Activated CD8-positive, alpha-beta memory T cell treated with anti-CD3 and anti-CD28 coated beads, Interleukin-2, amount 10 ng/mL, durations not matched to agents 7 days and 5 days (primary cell): Measurements from ENCODE around the gene CERS6. TPM values are rescaled to one million over a fixed set of nuclear protein-coding genes. Genes with fewer than 3 reads are reported as not detected.
"Not testable (repeated sequence)": the region's sequence is repeated elsewhere in the genome, so short reads cannot be mapped to it uniquely, and the experiment has no call there.

ENCODE experiments used
- ATAC-seq: fragments of 150-1000 bp; cut with Tn5 transposase; one replicate; pipeline ENCODE4 v1.10.0; 2021; ENCODE audit warnings: moderate library complexity
- CTCF ChIA-PET: fragments of 350-600 bp; sonication (Branson Sonifier 250); formaldehyde crosslinking; loops from one replicate; lab custom pipeline; 2021; ENCODE audit warnings: antibody characterized with exemption; lab: Charles Lee
- DNase-seq: peaks from one replicate; pipeline ENCODE4 v3.0.0-alpha.2; 2020
- H3K27ac Mint-ChIP-seq: one replicate; pipeline ENCODE4 v1.8.0; 2021; ENCODE audit warnings: mild to moderate bottlenecking, mixed read lengths
- H3K27me3 Mint-ChIP-seq: one replicate; pipeline ENCODE4 v1.8.0; 2021; ENCODE audit warnings: mixed read lengths
- H3K36me3 Mint-ChIP-seq: one replicate; pipeline ENCODE4 v1.8.0; 2021; ENCODE audit warnings: mild to moderate bottlenecking, mixed read lengths
- H3K4me1 Mint-ChIP-seq: one replicate; pipeline ENCODE4 v1.8.0; 2021; ENCODE audit warnings: mixed read lengths
- H3K4me3 Mint-ChIP-seq: one replicate; pipeline ENCODE4 v1.8.0; 2021; ENCODE audit warnings: mild to moderate bottlenecking, moderate library complexity, mixed read lengths
- H3K9me3 Mint-ChIP-seq: one replicate; pipeline ENCODE4 v1.8.0; 2022; ENCODE audit warnings: low read depth, mixed read lengths
- total RNA-seq, 2 experiments: library from RNA; stranded (reverse); gene quantifications; one replicate each; pipeline ENCODE4 v1.2.3, GENCODE V29; 2021

Gene CERS6, protein sequence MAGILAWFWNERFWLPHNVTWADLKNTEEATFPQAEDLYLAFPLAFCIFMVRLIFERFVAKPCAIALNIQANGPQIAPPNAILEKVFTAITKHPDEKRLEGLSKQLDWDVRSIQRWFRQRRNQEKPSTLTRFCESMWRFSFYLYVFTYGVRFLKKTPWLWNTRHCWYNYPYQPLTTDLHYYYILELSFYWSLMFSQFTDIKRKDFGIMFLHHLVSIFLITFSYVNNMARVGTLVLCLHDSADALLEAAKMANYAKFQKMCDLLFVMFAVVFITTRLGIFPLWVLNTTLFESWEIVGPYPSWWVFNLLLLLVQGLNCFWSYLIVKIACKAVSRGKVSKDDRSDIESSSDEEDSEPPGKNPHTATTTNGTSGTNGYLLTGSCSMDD
- total RNA-seq, result 10 to 100 TPM in 1 of 2 experiments, 1 to 10 TPM in 1; 5.0 to 12.7 TPM

DNA sequence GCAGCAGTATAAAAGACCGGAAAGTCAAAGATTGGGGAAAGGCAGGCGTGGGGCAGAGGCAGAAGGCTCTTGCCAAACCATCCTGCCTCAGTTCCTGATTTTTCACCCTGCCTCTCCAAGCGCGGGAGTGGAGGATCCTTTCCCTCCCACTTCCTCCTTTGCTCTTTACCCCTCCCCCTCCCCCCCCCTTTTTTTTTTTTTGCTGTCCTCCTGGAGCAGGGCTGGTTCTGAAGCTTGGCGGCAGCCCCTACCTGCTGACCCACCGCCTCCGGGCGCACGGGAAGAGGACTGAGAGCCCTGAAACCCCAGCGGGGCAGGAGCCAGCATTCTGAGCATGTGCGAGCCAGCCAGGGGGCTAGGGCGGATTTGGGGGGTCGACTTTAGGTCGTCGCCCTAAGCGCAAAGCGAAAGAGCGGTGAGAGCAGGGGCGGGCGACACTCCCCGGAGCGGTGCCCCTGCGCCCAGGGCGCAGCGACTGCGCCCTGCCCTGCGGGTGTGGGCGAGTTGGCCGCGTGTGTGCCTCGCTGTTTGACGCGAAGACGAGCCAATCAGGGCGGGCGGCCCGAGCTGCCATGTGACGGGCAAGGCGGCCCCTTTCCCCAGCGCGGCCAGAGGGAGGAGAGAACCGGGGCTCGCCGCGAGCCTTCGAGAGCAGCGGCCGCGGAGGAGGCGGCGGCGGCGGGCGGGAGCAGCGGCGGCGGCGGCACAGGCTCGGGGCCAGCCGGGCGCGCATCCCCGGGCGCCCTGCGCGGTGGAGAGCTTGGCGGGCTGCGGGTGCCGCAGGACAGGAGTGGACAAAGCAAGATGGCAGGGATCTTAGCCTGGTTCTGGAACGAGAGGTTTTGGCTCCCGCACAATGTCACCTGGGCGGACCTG is at the start of gene CERS6:
Gene CERS6 (plus strand): TSS at position 628 of the 876 bp plus-strand sequence. CDS start 177 bp downstream, at position 805.
- Mint-ChIP-seq H3K36me3 (no peaks in the 10 kb centered on the region), H3K27me3 (peaks cover 19% of the 10 kb centered on the region), H3K27ac (peak within 1 kb of the TSS; percentile 55), H3K4me3 (peak within 1 kb of the TSS; percentile 71), H3K4me1 (peaks cover 13% of the 10 kb centered on the region), H3K9me3 (no peaks in the 10 kb centered on the region)
- peak; percentile 87 for DNase-seq
- CTCF ChIA-PET, result interaction anchor here (0.8 kb wide), 1 partner anchor 34 kb away, joined by 3 read pairs; no protein-coding TSS in a partner anchor
- ATAC-seq, result peak; percentile 95

- CTCF ChIA-PET, H3K36me3 Mint-ChIP-seq: not testable (repeated sequence)
Observed at GRCh38 chr2:168412301-168412700, 43.8 kb upstream of the CERS6 start.

GRCh38 chr2:168413101-168413500 is 43.0 kb upstream of the CERS6 start:
- H3K9me3 Mint-ChIP-seq, CTCF ChIA-PET, DNase-seq, H3K27ac Mint-ChIP-seq, H3K27me3 Mint-ChIP-seq, ATAC-seq, H3K36me3 Mint-ChIP-seq, H3K4me3 Mint-ChIP-seq, H3K4me1 Mint-ChIP-seq: not testable (repeated sequence)

More at GRCh38 chr2:168412301-168412700, 43.8 kb upstream of the CERS6 start:
- not testable (repeated sequence) for H3K4me3 Mint-ChIP-seq, H3K9me3 Mint-ChIP-seq, H3K4me1 Mint-ChIP-seq, ATAC-seq, H3K27me3 Mint-ChIP-seq, H3K27ac Mint-ChIP-seq, DNase-seq

DNA sequence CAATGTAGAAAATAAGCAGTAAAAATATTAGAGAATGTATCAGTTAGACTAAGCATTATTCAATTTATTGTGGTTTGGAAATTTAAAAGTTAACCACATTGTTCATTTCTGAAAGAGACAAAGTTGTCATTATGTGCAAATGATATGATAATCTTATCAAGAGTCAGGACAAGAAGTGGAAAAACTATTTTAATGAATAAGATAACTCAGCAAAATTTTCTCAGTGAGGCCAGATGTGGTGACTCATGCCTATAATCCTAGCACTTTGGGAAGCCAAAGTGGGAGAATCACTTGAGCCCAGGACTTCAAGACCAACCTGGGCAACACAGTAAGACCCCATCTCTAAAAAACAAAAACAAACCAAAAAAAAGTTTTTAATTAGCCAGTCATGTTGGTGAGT is 39.5 kb upstream of the CERS6 start:
- CTCF ChIA-PET, result no interaction called here
- Mint-ChIP-seq H3K9me3 (no peaks in the 10 kb centered on the region), H3K4me3 (no peak overlapping the region), H3K27me3 (peaks cover 2% of the 10 kb centered on the region), H3K36me3 (no peaks in the 10 kb centered on the region), H3K4me1 (no peaks in the 10 kb centered on the region), H3K27ac (no peak overlapping the region)
- DNase-seq (no peak), ATAC-seq (no peak)

DNA sequence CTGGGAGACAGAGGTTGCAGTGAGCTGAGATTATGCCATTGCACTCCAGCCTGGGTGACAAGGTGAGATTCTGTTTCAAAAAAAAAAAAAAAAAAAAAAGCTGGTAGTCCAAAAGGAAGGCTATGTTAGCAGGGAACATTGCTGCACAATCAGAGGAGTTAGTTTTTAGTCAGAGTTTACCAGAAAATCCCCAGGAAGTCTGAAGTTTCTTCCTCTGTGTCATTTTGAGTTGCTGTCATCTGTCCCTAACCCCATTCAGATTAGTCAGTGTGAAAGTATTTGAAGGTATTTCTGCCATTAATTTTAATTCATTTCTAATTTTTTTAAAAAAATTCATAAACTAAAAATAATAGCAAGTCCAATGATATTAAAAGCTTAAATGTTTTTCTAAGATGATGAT is 33.5 kb upstream of the CERS6 start:
- H3K9me3 Mint-ChIP-seq, result no peaks in the 10 kb centered on the region
- H3K4me1 Mint-ChIP-seq, result peaks cover 5% of the 10 kb centered on the region
- CTCF ChIA-PET, result no interaction called here
- no peak overlapping the region for H3K4me3 Mint-ChIP-seq
- H3K27me3 Mint-ChIP-seq, result no peaks in the 10 kb centered on the region
- H3K36me3 Mint-ChIP-seq, result no peaks in the 10 kb centered on the region
- DNase-seq (no peak), ATAC-seq (no peak)
- no peak overlapping the region for H3K27ac Mint-ChIP-seq

DNA sequence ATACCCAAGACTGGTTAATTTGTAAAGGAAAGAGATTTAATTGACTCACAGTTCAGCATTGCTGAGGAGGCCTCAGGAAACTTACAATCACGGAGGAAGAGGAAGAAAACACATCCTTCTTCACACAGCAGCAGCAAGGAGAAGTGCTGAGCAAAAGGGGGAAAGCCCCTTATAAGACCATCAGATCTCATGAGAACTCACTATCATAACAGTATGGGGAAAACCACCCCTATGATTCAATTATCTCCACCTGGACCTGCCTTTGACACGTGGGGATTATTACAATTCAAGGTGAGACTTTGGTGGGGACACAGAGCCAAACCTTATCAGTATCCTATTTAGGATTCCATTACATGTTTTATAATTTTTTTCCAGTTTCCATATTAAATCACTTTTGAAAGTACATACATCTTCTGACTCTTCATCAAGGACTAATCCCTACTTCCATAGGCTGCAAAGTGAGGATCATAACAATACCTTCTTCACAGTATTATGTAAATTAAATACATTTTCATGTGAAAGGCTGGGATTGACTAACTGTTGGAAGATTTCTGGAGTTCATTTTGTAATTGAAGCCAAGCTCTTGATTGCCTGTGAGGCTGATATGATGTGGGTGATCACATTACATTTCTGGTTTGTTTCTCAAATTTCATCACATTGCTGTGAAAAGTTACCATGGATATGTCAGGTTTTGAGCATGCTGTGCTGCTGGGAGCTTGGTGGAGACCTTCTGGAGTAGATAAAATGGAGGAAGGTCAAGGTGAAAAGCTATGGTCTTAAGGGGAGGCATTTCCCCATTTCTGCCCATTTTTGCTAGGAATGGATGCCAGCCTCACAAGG is 31.7 kb upstream of the CERS6 start:
- no peak for ATAC-seq
- Mint-ChIP-seq H3K27me3 (peaks cover 7% of the 10 kb centered on the region), H3K36me3 (no peaks in the 10 kb centered on the region), H3K27ac (no peak overlapping the region), H3K4me1 (peaks cover 5% of the 10 kb centered on the region), H3K9me3 (peaks cover 2% of the 10 kb centered on the region), H3K4me3 (no peak overlapping the region)
- CTCF ChIA-PET, result interaction anchor here (1.1 kb wide), 1 partner anchor 15 kb away, joined by 3 read pairs; no protein-coding TSS in a partner anchor
- DNase-seq, result no peak

DNA sequence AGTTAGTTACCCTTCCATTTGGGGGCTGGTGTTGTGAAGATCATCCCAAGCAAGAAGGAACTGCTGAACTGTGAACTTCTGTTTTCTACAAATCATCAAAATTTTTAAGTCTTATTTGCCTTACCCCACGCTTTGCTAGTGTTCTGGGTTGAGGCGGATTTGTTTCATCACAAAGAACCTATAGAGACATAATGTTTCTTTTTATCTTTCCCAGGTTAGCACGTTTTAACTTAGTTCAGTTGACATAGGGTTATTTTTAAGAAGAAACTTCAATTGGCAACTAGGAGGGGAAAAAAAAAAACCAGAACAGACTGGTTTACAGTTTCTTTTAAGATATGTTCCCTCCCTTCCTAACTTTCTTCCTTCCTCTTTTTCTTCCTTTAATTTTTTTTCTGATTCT is 31.1 kb upstream of the CERS6 start:
- H3K27ac Mint-ChIP-seq, result no peak overlapping the region
- CTCF ChIA-PET, result interaction anchor here (1.1 kb wide), 1 partner anchor 15 kb away, joined by 3 read pairs; no protein-coding TSS in a partner anchor
- H3K9me3 Mint-ChIP-seq, result peaks cover 2% of the 10 kb centered on the region
- DNase-seq (no peak), ATAC-seq (no peak)
- no peak overlapping the region for H3K4me3 Mint-ChIP-seq
- H3K27me3 Mint-ChIP-seq, result peaks cover 7% of the 10 kb centered on the region
- no peaks in the 10 kb centered on the region for H3K36me3 Mint-ChIP-seq
- H3K4me1 Mint-ChIP-seq, result peaks cover 5% of the 10 kb centered on the region

DNA sequence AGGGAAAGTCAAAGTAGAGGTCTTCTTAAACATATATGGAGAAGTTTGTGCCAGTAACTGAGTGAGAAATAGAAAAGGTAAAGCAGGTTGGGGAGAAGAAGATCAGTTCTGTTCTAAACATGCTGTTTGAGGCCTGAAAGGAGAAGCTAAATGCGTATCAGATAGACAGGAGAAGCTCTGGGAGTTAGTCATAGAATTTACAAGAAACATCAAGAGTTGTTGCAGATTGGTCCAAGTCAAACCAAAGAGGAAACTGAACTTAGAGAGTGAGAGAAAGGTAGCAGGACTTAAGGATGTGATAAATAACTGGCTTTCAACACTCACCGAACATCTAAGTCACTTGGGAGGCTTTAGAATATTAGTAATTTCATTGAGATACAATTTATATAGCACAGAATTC is 29.2 kb upstream of the CERS6 start:
- peaks cover 2% of the 10 kb centered on the region for H3K9me3 Mint-ChIP-seq
- no peak overlapping the region for H3K4me3 Mint-ChIP-seq
- peaks cover 7% of the 10 kb centered on the region for H3K4me1 Mint-ChIP-seq
- H3K36me3 Mint-ChIP-seq, result no peaks in the 10 kb centered on the region
- no peak overlapping the region for H3K27ac Mint-ChIP-seq
- ATAC-seq, result no peak
- DNase-seq, result no peak
- CTCF ChIA-PET, result no interaction called here
- peaks cover 14% of the 10 kb centered on the region for H3K27me3 Mint-ChIP-seq

GRCh38 chr2:168427451-168427850 is 28.6 kb upstream of the CERS6 start:
- H3K36me3 Mint-ChIP-seq, result no peaks in the 10 kb centered on the region
- peaks cover 2% of the 10 kb centered on the region for H3K9me3 Mint-ChIP-seq
- no peak overlapping the region for H3K27ac Mint-ChIP-seq
- H3K4me1 Mint-ChIP-seq, result peaks cover 12% of the 10 kb centered on the region
- CTCF ChIA-PET, result no interaction called here
- H3K27me3 Mint-ChIP-seq, result peaks cover 18% of the 10 kb centered on the region
- DNase-seq (no peak), ATAC-seq (no peak)
- H3K4me3 Mint-ChIP-seq, result no peak overlapping the region

- CTCF ChIA-PET, result no interaction called here
- H3K27ac Mint-ChIP-seq, result no peak overlapping the region
- H3K4me3 Mint-ChIP-seq, result no peak overlapping the region
- peaks cover 20% of the 10 kb centered on the region for H3K4me1 Mint-ChIP-seq
- H3K9me3 Mint-ChIP-seq, result peaks cover 2% of the 10 kb centered on the region
- DNase-seq, result no peak
- peaks cover 1% of the 10 kb centered on the region for H3K36me3 Mint-ChIP-seq
- H3K27me3 Mint-ChIP-seq, result peaks cover 21% of the 10 kb centered on the region
- ATAC-seq, result no peak
Observed at GRCh38 chr2:168428431-168428830, 27.6 kb upstream of the CERS6 start.

DNA sequence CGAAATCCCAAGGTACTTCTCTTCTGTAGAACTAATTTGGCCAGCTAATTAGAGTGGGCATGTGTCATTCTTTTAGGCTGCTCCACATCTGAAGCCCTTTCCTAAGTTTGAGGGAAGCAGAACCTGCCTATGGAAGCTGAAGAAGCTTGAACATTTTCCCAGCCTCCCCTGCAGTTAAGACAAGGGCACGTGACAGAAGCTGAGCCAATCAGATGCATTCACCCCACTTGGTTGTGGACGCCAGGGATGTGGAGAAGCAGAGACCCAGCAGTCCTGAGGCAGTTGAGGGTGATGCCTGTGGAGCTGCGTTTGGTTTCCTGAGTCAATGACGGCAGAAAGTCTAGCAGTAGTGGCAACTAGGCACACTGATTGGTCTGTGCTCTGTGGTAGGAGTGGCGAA is 26.1 kb upstream of the CERS6 start:
- no peak for DNase-seq
- ATAC-seq, result no peak
- H3K4me3 Mint-ChIP-seq, result no peak overlapping the region
- no peak overlapping the region for H3K27ac Mint-ChIP-seq
- H3K36me3 Mint-ChIP-seq, result peaks cover 1% of the 10 kb centered on the region
- CTCF ChIA-PET, result no interaction called here
- peaks cover 26% of the 10 kb centered on the region for H3K27me3 Mint-ChIP-seq
- H3K4me1 Mint-ChIP-seq, result peaks cover 21% of the 10 kb centered on the region
- peaks cover 2% of the 10 kb centered on the region for H3K9me3 Mint-ChIP-seq

- DNase-seq (no peak), ATAC-seq (no peak)
- Mint-ChIP-seq H3K4me3 (no peak overlapping the region), H3K27ac (no peak overlapping the region), H3K36me3 (peaks cover 1% of the 10 kb centered on the region), H3K4me1 (peaks cover 21% of the 10 kb centered on the region), H3K27me3 (peaks cover 26% of the 10 kb centered on the region), H3K9me3 (peaks cover 2% of the 10 kb centered on the region)
- CTCF ChIA-PET, result no interaction called here
Observed at GRCh38 chr2:168430431-168430830, 25.6 kb upstream of the CERS6 start.
